Stimulated activated CD4-positive, alpha-beta T cell treated with anti-CD3 and anti-CD28 coated beads, TNF-alpha, amount 100 ng/mL, for 24 hours (primary cell): ENCODE data around the gene U2AF2.

Experiments
- DNase-seq, 3 experiments: peaks; one replicate each; pipeline ENCODE4 v3.0.0-alpha.2; 2020; ENCODE audit warnings: low read depth in 3 of 3

U2AF2 gene

GRCh38 chr19:55656988-55657747 lies 2.3 kb downstream of the U2AF2 start:
- peak in 1 of 3 experiments; percentile 21 for DNase-seq

GRCh38 chr19:55658846-55659459 lies 4.1 kb downstream of the U2AF2 start:
- no peak for DNase-seq

DNA sequence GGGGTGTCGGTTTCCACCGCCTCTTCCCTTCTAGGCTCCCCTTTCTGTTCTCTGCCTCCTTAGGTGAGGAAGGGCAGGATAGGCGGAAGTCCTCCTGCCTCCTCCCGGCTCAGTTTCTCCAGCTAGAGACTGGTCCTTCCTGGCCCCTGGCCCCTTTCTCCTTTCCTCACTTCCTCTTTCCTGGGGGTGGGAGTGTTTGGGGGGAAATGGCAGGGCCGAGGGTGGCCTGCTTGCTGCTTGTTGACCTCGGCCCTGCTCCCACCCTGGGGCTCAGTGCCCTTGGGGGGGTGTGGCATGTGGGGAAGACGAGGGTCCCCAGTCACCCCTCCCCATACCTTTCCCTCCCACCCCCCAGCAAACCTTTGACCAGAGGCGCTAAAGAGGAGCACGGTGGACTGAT lies 5.0 kb downstream of the U2AF2 start:
- DNase-seq: no peak

GRCh38 chr19:55660404-55660803 lies 5.6 kb downstream of the U2AF2 start:
- no peak for DNase-seq

DNA sequence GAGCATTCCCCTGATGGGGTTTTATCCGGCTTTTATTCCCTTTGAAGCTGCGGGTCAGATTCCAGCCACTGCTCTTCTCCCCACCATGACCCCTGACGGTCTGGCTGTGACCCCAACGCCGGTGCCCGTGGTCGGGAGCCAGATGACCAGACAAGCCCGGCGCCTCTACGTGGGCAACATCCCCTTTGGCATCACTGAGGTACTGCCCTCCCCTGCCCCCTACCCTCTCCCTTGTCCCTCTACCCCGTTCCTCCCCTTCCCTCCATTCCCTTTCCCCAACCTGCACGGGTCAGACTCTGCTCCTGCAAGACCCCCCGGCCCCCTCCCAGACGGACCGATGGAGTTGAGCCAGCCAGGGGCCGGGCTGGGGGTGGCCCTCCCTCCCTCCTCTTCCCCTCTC lies 6.2 kb downstream of the U2AF2 start:
- DNase-seq: no peak

- no peak for DNase-seq
Measured at GRCh38 chr19:55661826-55662225, 7.0 kb downstream of the U2AF2 start.

- DNase-seq: no peak
Measured at GRCh38 chr19:55663846-55664536, 9.2 kb downstream of the U2AF2 start.

DNA sequence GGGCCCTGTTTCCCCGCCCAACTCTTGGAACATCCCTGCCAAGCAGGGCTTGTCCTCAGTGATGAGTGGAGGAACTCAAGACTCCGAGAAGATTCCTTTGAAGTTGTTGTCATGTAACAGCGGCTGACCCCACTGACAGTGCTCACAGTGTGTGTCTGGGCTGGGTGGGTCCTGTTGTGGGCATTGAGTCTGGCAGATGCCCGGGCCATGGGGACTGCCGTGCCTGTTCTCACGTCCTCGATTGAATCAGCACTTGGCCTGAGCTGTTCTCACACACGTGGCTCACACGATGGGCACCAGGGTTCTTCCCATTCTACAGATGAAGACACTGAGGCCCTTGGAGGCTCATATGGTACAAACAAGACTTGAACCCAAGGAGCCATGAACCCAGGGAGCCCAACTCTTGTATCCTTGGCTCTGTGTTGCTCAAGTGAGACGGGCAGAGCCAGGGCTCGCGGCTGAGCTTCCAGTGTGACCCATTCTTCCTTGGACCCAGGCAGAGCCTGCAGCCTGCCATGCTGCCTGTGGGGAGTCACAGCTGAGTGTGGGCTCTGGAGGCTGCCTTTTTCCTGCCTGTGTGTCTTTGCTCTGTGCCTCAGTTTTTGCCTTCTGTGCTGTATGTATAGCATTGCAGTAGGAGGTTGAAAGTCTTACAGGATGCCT lies 11.6 kb downstream of the U2AF2 start:
- no peak for DNase-seq

DNA sequence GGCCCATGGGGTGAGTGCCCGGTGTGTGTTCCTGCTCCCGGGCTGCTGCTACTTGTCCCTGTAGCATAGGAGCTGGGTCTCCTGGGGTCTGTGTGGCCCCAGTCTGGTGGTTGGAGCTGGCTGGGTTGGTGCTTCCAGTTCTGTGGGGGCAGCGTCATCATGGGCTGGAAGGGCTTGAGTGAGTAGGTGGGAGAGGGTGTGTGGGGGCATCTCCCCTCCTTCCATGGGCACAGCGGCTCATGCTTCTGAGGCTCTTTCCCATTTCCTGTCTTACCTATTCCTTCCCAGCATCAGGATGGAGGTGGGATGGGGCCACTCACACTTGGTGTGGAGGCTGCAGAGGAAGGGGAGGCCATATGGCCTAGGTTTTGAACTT lies 12.2 kb downstream of the U2AF2 start:
- no peak for DNase-seq

- DNase-seq: no peak
Measured at GRCh38 chr19:55667511-55667910, 12.7 kb downstream of the U2AF2 start.

DNA sequence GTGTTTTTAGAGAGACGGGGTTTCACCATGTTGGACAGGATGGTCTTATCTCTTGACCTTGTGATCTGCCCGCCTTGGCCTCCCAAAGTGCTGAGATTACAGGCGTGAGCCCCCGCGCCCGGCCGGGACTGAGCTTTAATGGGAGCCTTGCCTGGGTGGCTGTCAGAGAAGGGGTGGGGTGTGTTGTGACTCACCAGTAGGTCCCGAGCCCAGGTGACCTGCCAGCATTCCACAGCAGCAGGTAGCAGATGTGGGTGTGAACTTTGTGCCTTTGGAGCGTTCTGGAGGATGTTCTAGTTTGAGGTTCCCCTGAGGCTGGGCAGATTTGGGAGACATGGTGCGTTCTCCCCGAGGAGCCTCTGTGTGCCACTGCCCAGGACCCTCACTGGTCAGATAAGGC lies 13.1 kb downstream of the U2AF2 start:
- no peak for DNase-seq

- no peak for DNase-seq
Measured at GRCh38 chr19:55668603-55669348, 13.9 kb downstream of the U2AF2 start.

- DNase-seq: no peak
Measured at GRCh38 chr19:55669418-55670279, 14.8 kb downstream of the U2AF2 start.

GRCh38 chr19:55670280-55671053 lies 15.6 kb downstream of the U2AF2 start:
- no peak for DNase-seq

- no peak for DNase-seq
Measured at GRCh38 chr19:55671054-55671378, 16.2 kb downstream of the U2AF2 start.

DNA sequence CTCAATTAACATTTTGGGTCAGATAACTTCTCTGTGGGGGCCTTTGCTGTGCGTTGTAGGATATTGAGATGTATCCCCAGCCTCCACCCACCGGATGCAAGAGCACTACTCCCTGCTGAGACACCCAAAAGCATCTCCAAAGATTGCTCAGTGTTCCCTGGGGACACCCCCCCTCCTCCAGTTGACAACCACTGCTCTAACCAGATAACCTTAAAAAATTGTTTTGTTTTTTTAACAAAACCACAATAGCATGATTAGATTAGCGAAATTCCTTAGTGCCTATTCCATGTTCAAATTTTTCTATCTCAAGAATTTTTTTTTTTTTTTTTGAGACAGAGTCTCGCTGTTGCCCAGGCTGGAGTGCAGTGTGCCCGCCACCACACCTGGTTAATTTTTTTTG lies 17.6 kb downstream of the U2AF2 start:
- no peak for DNase-seq

GRCh38 chr19:55673465-55673864 lies 18.6 kb downstream of the U2AF2 start:
- DNase-seq: no peak

- no peak for DNase-seq
Measured at GRCh38 chr19:55673889-55674288, 19.1 kb downstream of the U2AF2 start.

DNA sequence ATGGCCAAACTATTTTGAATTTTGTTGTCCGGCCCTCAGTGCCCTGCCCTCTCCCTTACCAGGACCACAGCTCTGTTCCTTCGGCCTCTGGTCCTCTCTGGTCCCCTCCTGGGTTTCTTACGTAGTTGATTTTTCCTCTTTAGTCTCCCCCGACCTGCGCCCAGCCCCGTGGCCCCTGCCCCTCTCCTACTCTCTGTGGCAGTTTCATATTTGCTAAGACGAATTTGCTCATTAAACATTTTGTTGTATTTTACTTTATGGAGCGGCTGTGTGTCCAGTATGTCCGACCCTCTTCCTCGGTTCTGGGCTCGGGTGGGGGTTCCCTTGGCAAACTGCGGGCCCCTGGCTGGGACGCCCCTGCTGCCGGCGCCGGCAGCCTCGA lies 19.6 kb downstream of the U2AF2 start:
- DNase-seq: no peak
